ENCODE results near the gene TTYH3. TPM values are rescaled to one million over a fixed set of nuclear protein-coding genes. Genes with fewer than 3 reads are reported as not detected.
A peak's percentile ranks its signal among the peaks of the same experiment; 100 is the strongest.

The TTYH3 gene
- total RNA-seq, 4 donors from 2014 or later: 3.8 to 47.2 (median 25.2) TPM

GRCh38 chr7:2707481-2707880, 75.7 kb downstream of the TTYH3 start:
- no peaks in the 10 kb centered on the region for H3K36me3 ChIP-seq
- no peaks in the 10 kb centered on the region for H3K4me1 ChIP-seq
- intact Hi-C loops (cut with DNase I; ENCODE audit: low total_unique reads): no loop called here
- H3K9me3 ChIP-seq: no peaks in the 10 kb centered on the region
- no peak for TF ChIP-seq POLR2A (IDR thresholded peaks at IDR 0.05)
- TF ChIP-seq CTCF (IDR thresholded peaks at IDR 0.05): no peak
- no peak overlapping the region for H3K4me3 ChIP-seq
- no peak for DNase-seq
- H3K27me3 ChIP-seq: no peaks in the 10 kb centered on the region
- no peak overlapping the region for H3K27ac ChIP-seq

GRCh38 chr7:2708041-2708440, 76.3 kb downstream of the TTYH3 start:
- no peak for TF ChIP-seq POLR2A (IDR thresholded peaks at IDR 0.05)
- no peak for TF ChIP-seq CTCF (IDR thresholded peaks at IDR 0.05)
- DNase-seq: no peak
- H3K36me3 ChIP-seq: no peaks in the 10 kb centered on the region
- H3K9me3 ChIP-seq: no peaks in the 10 kb centered on the region
- H3K27ac ChIP-seq: no peak overlapping the region
- H3K4me1 ChIP-seq: no peaks in the 10 kb centered on the region
- H3K27me3 ChIP-seq: no peaks in the 10 kb centered on the region
- H3K4me3 ChIP-seq: no peak overlapping the region
- intact Hi-C loops (cut with DNase I; ENCODE audit: low total_unique reads): no loop called here

- Histone ChIP-seq H3K4me3 (no peak overlapping the region), H3K4me1 (no peaks in the 10 kb centered on the region), H3K27me3 (no peaks in the 10 kb centered on the region), H3K27ac (no peak overlapping the region), H3K9me3 (no peaks in the 10 kb centered on the region), H3K36me3 (no peaks in the 10 kb centered on the region)
- intact Hi-C loops (cut with DNase I; ENCODE audit: low total_unique reads): no loop called here
- TF ChIP-seq CTCF (IDR thresholded peaks at IDR 0.05) (no peak), POLR2A (IDR thresholded peaks at IDR 0.05) (no peak)
- DNase-seq: no peak
Measured at GRCh38 chr7:2708547-2709310, 76.9 kb downstream of the TTYH3 start.

- Histone ChIP-seq H3K9me3 (no peaks in the 10 kb centered on the region), H3K4me3 (no peak overlapping the region), H3K36me3 (no peaks in the 10 kb centered on the region), H3K27ac (no peak overlapping the region), H3K27me3 (no peaks in the 10 kb centered on the region), H3K4me1 (no peaks in the 10 kb centered on the region)
- TF ChIP-seq CTCF (IDR thresholded peaks at IDR 0.05): peak; percentile 53 to 74 (median 68)
- no peak for TF ChIP-seq POLR2A (IDR thresholded peaks at IDR 0.05)
- peak; percentile 43 to 57 for DNase-seq
- intact Hi-C loops (cut with DNase I; ENCODE audit: low total_unique reads): no loop called here
Measured at GRCh38 chr7:2709553-2710285, 77.9 kb downstream of the TTYH3 start.

GRCh38 chr7:2710286-2710655, 78.5 kb downstream of the TTYH3 start:
- Histone ChIP-seq H3K27me3 (no peaks in the 10 kb centered on the region), H3K4me3 (no peak overlapping the region), H3K4me1 (no peaks in the 10 kb centered on the region), H3K9me3 (no peaks in the 10 kb centered on the region), H3K27ac (no peak overlapping the region), H3K36me3 (no peaks in the 10 kb centered on the region)
- TF ChIP-seq CTCF (IDR thresholded peaks at IDR 0.05) (no peak), POLR2A (IDR thresholded peaks at IDR 0.05) (no peak)
- intact Hi-C loops (cut with DNase I; ENCODE audit: low total_unique reads): no loop called here
- no peak for DNase-seq

All from uterus (tissue), 4 donors.